Measurements from ENCODE around the gene LAMA4.

DNA sequence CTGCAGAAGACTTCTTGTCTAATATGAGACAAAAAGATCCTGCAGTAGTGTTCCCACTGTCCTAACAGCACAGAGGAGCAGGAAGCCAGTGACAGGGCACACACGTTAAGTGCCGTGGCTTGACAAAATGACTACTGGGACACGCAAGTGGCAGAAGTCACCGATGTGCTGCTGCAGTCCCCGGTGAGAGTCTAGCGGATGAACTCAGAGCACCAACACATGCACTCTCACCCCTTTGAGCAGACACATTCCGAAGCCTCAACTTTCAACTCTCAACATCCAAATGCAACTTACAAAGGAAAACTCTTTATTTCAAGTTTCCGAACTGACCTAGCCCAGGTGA lies 898 bp downstream of the LAMA4 start:
- TF ChIP-seq, protein P1, sequence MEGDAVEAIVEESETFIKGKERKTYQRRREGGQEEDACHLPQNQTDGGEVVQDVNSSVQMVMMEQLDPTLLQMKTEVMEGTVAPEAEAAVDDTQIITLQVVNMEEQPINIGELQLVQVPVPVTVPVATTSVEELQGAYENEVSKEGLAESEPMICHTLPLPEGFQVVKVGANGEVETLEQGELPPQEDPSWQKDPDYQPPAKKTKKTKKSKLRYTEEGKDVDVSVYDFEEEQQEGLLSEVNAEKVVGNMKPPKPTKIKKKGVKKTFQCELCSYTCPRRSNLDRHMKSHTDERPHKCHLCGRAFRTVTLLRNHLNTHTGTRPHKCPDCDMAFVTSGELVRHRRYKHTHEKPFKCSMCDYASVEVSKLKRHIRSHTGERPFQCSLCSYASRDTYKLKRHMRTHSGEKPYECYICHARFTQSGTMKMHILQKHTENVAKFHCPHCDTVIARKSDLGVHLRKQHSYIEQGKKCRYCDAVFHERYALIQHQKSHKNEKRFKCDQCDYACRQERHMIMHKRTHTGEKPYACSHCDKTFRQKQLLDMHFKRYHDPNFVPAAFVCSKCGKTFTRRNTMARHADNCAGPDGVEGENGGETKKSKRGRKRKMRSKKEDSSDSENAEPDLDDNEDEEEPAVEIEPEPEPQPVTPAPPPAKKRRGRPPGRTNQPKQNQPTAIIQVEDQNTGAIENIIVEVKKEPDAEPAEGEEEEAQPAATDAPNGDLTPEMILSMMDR (IDR thresholded peaks at IDR 0.05; ENCODE audit: insufficient read depth, low read length, poor library complexity, severe bottlenecking), result no peak
- no peak for TF ChIP-seq EZH2phosphoT487 (conservative IDR thresholded peaks at IDR 0.05; ENCODE audit: low read length)
